HepG2 (cell line): ENCODE results near the gene H6PD. TPM values are rescaled to one million over a fixed set of nuclear protein-coding genes. Genes with fewer than 3 reads are reported as not detected.
A peak's percentile ranks its signal among the peaks of the same experiment; 100 is the strongest.

Experiments
- CHD4 ChIP-seq: fragments of 200-600 bp; sonication (generic); IDR thresholded peaks from 2 replicates; pipeline ENCODE4 v1.7.0; 2017; ENCODE audit warnings: mild to moderate bottlenecking, low read length, borderline replicate concordance
- CREB3 ChIP-seq: sonication (generic); formaldehyde crosslinking; IDR thresholded peaks from 2 replicates; pipeline ENCODE4 v1.5.0; 2020; ENCODE audit warnings: missing genetic modification reagents
- GLI4 ChIP-seq: sonication (generic); formaldehyde crosslinking; IDR thresholded peaks from 2 replicates; pipeline ENCODE4 v1.5.1; 2020; ENCODE audit warnings: missing genetic modification reagents, mild to moderate bottlenecking, moderate library complexity, borderline replicate concordance
- HMG20B ChIP-seq: conservative IDR thresholded peaks from 2 replicates; pipeline ENCODE4 v1.6.1; 2016; ENCODE audit warnings: missing genetic modification reagents, missing compliant biosample characterization
- KLF9 ChIP-seq: IDR thresholded peaks from 2 replicates; pipeline ENCODE4 v1.6.1; 2016; ENCODE audit warnings: low read depth
- PRDM15 ChIP-seq: sonication (generic); formaldehyde crosslinking; IDR thresholded peaks from 2 replicates; pipeline ENCODE4 v1.4.0; 2020; ENCODE audit warnings: missing genetic modification reagents
- YEATS2 ChIP-seq: sonication (generic); formaldehyde crosslinking; IDR thresholded peaks from 2 replicates; pipeline ENCODE4 v1.4.0; 2020; ENCODE audit warnings: missing genetic modification reagents, borderline replicate concordance
- ZBTB14 ChIP-seq: sonication (generic); formaldehyde crosslinking; IDR thresholded peaks from 2 replicates; pipeline ENCODE4 v1.4.0; 2020; ENCODE audit warnings: missing genetic modification reagents
- ZBTB40 ChIP-seq, 2 experiments: fragments of 450-650 bp in 1 of 2; sonication (generic) in 1 of 2; formaldehyde crosslinking in 1 of 2; IDR thresholded peaks; 2 replicates each; pipeline versions ENCODE4 v1.6.1 to v1.8.0; 2016 to 2022; ENCODE audit warnings: antibody characterized with exemption in 1 of 2, mild to moderate bottlenecking in 1 of 2, missing genetic modification reagents in 1 of 2
- ZNF768 ChIP-seq: sonication (generic); formaldehyde crosslinking; IDR thresholded peaks from 2 replicates; pipeline ENCODE4 v1.4.0; 2020; ENCODE audit warnings: missing genetic modification reagents
- ZNF792 ChIP-seq: IDR thresholded peaks from 2 replicates; pipeline ENCODE4 v1.6.1; 2016
- polyA plus RNA-seq, 8 experiments: library from polyadenylated mRNA; depleted of rRNA in 3 of 8; stranded (reverse) in 7 of 8; unstranded in 1 of 8; fragments of >200 nt; fragmentation: Illumina TruSeq in 4 of 8; extraction: Trizol in 4 of 8; gene quantifications; 2 replicates each; pipeline versions ENCODE4 v1.2.1 to v1.2.3, GENCODE V29; 2011 to 2016; ENCODE audit warnings: low read depth in 4 of 8, missing spikeins in 1 of 8, mixed read lengths in 1 of 8; ENCODE audit not compliant: insufficient read depth in 1 of 8
- total RNA-seq, 5 experiments: library from RNA; depleted of rRNA; stranded (reverse); fragments of >200 nt; fragmentation: Illumina TruSeq; extraction: Trizol; gene quantifications; 2 replicates each; pipeline ENCODE4 v1.2.3, GENCODE V29; 2016; ENCODE audit warnings: low read depth in 1 of 5

The H6PD gene
- total and polyA plus RNA-seq, 2 of the 13 experiments (the other 11 are each of a cell fraction or from before 2014, with no cell fraction given), result 9.3 to 14.1 TPM

GRCh38 chr1:9249534-9250410 lies 15.2 kb downstream of the H6PD start (continued):
- no peak for TF ChIP-seq PRDM15 (CRISPR knock-in tag)
- no peak for TF ChIP-seq GLI4
- TF ChIP-seq HMG20B (CRISPR knock-in tag), result no peak
- TF ChIP-seq CREB3 (CRISPR knock-in tag), result no peak
- TF ChIP-seq CHD4, result peak; percentile 73
- TF ChIP-seq ZNF768 (CRISPR knock-in tag), result peak; percentile 80
- TF ChIP-seq ZNF792 (CRISPR knock-in tag), result peak; percentile 37
- no peak for TF ChIP-seq ZBTB40 (IDR thresholded peaks at IDR 0.05)
- TF ChIP-seq ZBTB40 (CRISPR knock-in tag; IDR thresholded peaks at IDR 0.05), result peak; percentile 45
- peak; percentile 46; the same call in 1 of the 2 replicates for TF ChIP-seq YEATS2
- TF ChIP-seq KLF9 (CRISPR knock-in tag), result no peak
- TF ChIP-seq ZBTB14 (CRISPR knock-in tag), result 0 out of 2 replicates have a peak, but pooled peaks have one; percentile 53
